Gastroesophageal sphincter (tissue), 3 donors: ENCODE measurements around the gene MAP2K4.

Source experiments
- EP300 ChIP-seq: sonication (generic); formaldehyde crosslinking; IDR thresholded peaks from one replicate; pipeline ENCODE4 v1.6.1; 2017; ENCODE audit warnings: antibody characterized with exemption, mild to moderate bottlenecking
- POLR2A ChIP-seq, 2 donors: fragments of 450-650 bp; IDR thresholded peaks; one replicate each; pipeline ENCODE4 v1.6.1; 2017; ENCODE audit warnings: antibody characterized with exemption in 2 of 2, mild to moderate bottlenecking in 2 of 2, moderate library complexity in 1 of 2
- POLR2AphosphoS5 ChIP-seq: sonication (generic); formaldehyde crosslinking; IDR thresholded peaks from one replicate; pipeline ENCODE4 v1.6.1; 2017; ENCODE audit warnings: antibody characterized with exemption
- TF ChIP-seq, protein P1 (sequence below), 4 experiments: fragments of 200-600 bp in 2 of 4; fragments of 450-650 bp in 2 of 4; sonication (generic) in 1 of 4; IDR thresholded peaks; one replicate each; pipeline ENCODE4 v1.5.1; 2017 to 2019; ENCODE audit warnings: antibody characterized with exemption in 4 of 4, mild to moderate bottlenecking in 2 of 4, moderate library complexity in 2 of 4

DNA sequence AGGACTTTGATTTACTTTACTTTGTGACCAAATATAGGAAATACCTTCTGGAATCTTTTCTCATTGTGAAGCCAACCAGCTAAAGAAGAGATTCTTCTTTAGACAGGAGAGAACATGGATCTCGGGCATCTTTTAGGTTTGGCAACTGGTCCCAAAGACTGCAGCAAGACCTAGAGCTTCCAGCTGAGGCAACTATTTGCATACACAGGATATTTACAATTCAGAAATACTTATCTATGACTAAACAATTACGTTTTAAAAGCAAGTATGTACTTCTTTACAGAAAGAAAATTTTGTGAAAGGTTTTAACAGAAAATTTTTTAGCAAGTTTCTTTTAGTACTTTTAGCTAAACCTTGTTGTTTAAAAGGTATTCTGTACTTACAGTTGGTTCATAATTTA lies 106.5 kb downstream of the MAP2K4 start:
- TF ChIP-seq, protein P1, sequence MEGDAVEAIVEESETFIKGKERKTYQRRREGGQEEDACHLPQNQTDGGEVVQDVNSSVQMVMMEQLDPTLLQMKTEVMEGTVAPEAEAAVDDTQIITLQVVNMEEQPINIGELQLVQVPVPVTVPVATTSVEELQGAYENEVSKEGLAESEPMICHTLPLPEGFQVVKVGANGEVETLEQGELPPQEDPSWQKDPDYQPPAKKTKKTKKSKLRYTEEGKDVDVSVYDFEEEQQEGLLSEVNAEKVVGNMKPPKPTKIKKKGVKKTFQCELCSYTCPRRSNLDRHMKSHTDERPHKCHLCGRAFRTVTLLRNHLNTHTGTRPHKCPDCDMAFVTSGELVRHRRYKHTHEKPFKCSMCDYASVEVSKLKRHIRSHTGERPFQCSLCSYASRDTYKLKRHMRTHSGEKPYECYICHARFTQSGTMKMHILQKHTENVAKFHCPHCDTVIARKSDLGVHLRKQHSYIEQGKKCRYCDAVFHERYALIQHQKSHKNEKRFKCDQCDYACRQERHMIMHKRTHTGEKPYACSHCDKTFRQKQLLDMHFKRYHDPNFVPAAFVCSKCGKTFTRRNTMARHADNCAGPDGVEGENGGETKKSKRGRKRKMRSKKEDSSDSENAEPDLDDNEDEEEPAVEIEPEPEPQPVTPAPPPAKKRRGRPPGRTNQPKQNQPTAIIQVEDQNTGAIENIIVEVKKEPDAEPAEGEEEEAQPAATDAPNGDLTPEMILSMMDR (IDR thresholded peaks at IDR 0.05), result no peak
- TF ChIP-seq POLR2A (IDR thresholded peaks at IDR 0.05) (no peak), POLR2AphosphoS5 (no peak), EP300 (no peak)
